HEK293 (cell line): ENCODE data around the gene ZNF276.

Experiments
- GLIS1 ChIP-seq: fragments of 450-650 bp; formaldehyde crosslinking; IDR thresholded peaks from 2 replicates; pipeline ENCODE4 v1.5.1; 2016; ENCODE audit warnings: missing biosample characterization, missing genetic modification characterization
- GLIS2 ChIP-seq: fragments of 450-650 bp; formaldehyde crosslinking; IDR thresholded peaks from 2 replicates; pipeline ENCODE4 v1.5.1; 2016; ENCODE audit warnings: missing biosample characterization, missing genetic modification characterization
- HIC1 ChIP-seq: fragments of 450-650 bp; formaldehyde crosslinking; IDR thresholded peaks from 2 replicates; pipeline ENCODE4 v1.5.1; 2016; ENCODE audit warnings: missing biosample characterization, missing genetic modification characterization
- KLF16 ChIP-seq: fragments of 450-650 bp; formaldehyde crosslinking; IDR thresholded peaks from 2 replicates; pipeline ENCODE4 v1.5.1; 2017; ENCODE audit warnings: missing biosample characterization, missing genetic modification characterization
- KLF9 ChIP-seq: fragments of 450-650 bp; formaldehyde crosslinking; IDR thresholded peaks from 2 replicates; pipeline ENCODE4 v1.5.1; 2016; ENCODE audit warnings: missing biosample characterization, missing genetic modification characterization, low read depth
- PRDM2 ChIP-seq: fragments of 450-650 bp; formaldehyde crosslinking; IDR thresholded peaks from 2 replicates; pipeline ENCODE4 v1.5.1; 2016; ENCODE audit warnings: missing biosample characterization, missing genetic modification characterization, borderline replicate concordance
- SP2 ChIP-seq: fragments of 450-650 bp; formaldehyde crosslinking; IDR thresholded peaks from 2 replicates; pipeline ENCODE4 v1.5.1; 2016; ENCODE audit warnings: missing biosample characterization, missing genetic modification characterization
- SP7 ChIP-seq: fragments of 450-650 bp; formaldehyde crosslinking; IDR thresholded peaks from 2 replicates; pipeline ENCODE4 v1.5.1; 2016; ENCODE audit warnings: missing biosample characterization, missing genetic modification characterization
- ZNF114 ChIP-seq: fragments of 450-650 bp; formaldehyde crosslinking; IDR thresholded peaks from 2 replicates; pipeline ENCODE4 v1.5.0; 2017; ENCODE audit warnings: missing biosample characterization, missing genetic modification characterization
- ZNF26 ChIP-seq: fragments of 450-650 bp; formaldehyde crosslinking; IDR thresholded peaks from 2 replicates; pipeline ENCODE4 v1.5.1; 2016; ENCODE audit warnings: missing biosample characterization, missing genetic modification characterization
- ZNF37A ChIP-seq: fragments of 450-650 bp; IDR thresholded peaks from 2 replicates; pipeline ENCODE4 v1.5.1; 2018; ENCODE audit warnings: missing biosample characterization, missing genetic modification characterization
- ZNF398 ChIP-seq: fragments of 450-650 bp; formaldehyde crosslinking; IDR thresholded peaks from 2 replicates; pipeline ENCODE4 v1.5.1; 2017; ENCODE audit warnings: missing biosample characterization, missing genetic modification characterization
- ZNF501 ChIP-seq: fragments of 450-650 bp; formaldehyde crosslinking; IDR thresholded peaks from 2 replicates; pipeline ENCODE4 v1.5.1; 2016; ENCODE audit warnings: missing biosample characterization, missing genetic modification characterization
- ZNF518A ChIP-seq: fragments of 450-650 bp; formaldehyde crosslinking; conservative IDR thresholded peaks from 2 replicates; pipeline ENCODE4 v1.5.1; 2016; ENCODE audit warnings: low read depth, missing biosample characterization, missing genetic modification characterization
- ZNF596 ChIP-seq: fragments of 450-650 bp; IDR thresholded peaks from 2 replicates; pipeline ENCODE4 v1.5.0; 2018; ENCODE audit warnings: missing biosample characterization, mild to moderate bottlenecking, missing genetic modification characterization, moderate library complexity
- ZNF610 ChIP-seq: fragments of 450-650 bp; formaldehyde crosslinking; IDR thresholded peaks from 2 replicates; pipeline ENCODE4 v1.5.1; 2016; ENCODE audit warnings: missing biosample characterization, missing genetic modification characterization, borderline replicate concordance
- ZNF670 ChIP-seq: fragments of 450-650 bp; formaldehyde crosslinking; IDR thresholded peaks from 2 replicates; pipeline ENCODE4 v1.5.1; 2016; ENCODE audit warnings: missing biosample characterization, missing genetic modification characterization, low read depth
- ZNF677 ChIP-seq: fragments of 450-650 bp; IDR thresholded peaks from 2 replicates; pipeline ENCODE4 v1.5.0; 2018; ENCODE audit warnings: missing biosample characterization, mild to moderate bottlenecking, missing genetic modification characterization, moderate library complexity
- ZNF707 ChIP-seq: fragments of 450-650 bp; formaldehyde crosslinking; IDR thresholded peaks from 2 replicates; pipeline ENCODE4 v1.5.1; 2016; ENCODE audit warnings: missing biosample characterization, missing genetic modification characterization
- ZNF76 ChIP-seq: fragments of 450-650 bp; formaldehyde crosslinking; IDR thresholded peaks from 2 replicates; pipeline ENCODE4; 2016; ENCODE audit warnings: low read depth, missing biosample characterization, missing genetic modification characterization, borderline replicate concordance
- ZSCAN18 ChIP-seq: fragments of 450-650 bp; formaldehyde crosslinking; IDR thresholded peaks from 2 replicates; pipeline ENCODE4 v1.5.1; 2016; ENCODE audit warnings: missing biosample characterization, missing genetic modification characterization

ZNF276 gene

GRCh38 chr16:89686520-89687091, 34.7 kb upstream of the ZNF276 start, which contains the start of gene CDK10 (continued):
- TF ChIP-seq ZNF76 (tag by site-specific recombination) (peak; percentile 91), ZNF596 (0 out of 2 replicates have a peak, but pooled peaks have one; percentile 2), ZNF501 (tag by site-specific recombination) (no peak), KLF9 (tag by site-specific recombination) (peak; percentile 67), GLIS1 (0 out of 2 replicates have a peak, but pooled peaks have one; percentile 14), ZNF37A (no peak), KLF16 (tag by site-specific recombination) (0 out of 2 replicates have a peak, but pooled peaks have one; percentile 36), HIC1 (tag by site-specific recombination) (peak; percentile 51; the same call in 1 of the 2 replicates), PRDM2 (no peak), GLIS2 (tag by site-specific recombination) (peak; percentile 72), ZSCAN18 (tag by site-specific recombination) (no peak), ZNF26 (no peak), ZNF707 (tag by site-specific recombination) (no peak), ZNF518A (tag by site-specific recombination) (0 out of 2 replicates have a peak, but pooled peaks have one; percentile 23), SP2 (tag by site-specific recombination) (peak; percentile 73), ZNF398 (tag by site-specific recombination) (peak; percentile 51; the same call in 1 of the 2 replicates), ZNF670 (tag by site-specific recombination) (no peak), SP7 (tag by site-specific recombination) (0 out of 2 replicates have a peak, but pooled peaks have one; percentile 31), ZNF677 (tag by site-specific recombination) (no peak), ZNF114 (tag by site-specific recombination) (no peak), ZNF610 (tag by site-specific recombination) (no peak)
